ENCODE measurements around the gene OR10D3. TPM values are rescaled to one million over a fixed set of nuclear protein-coding genes. Genes with fewer than 3 reads are reported as not detected.
"Not testable (repeated sequence)": the region's sequence is repeated elsewhere in the genome, so short reads cannot be mapped to it uniquely, and the experiment has no call there.

OR10D3 gene
- polyA plus RNA-seq, 1 experiment: not detected

DNA sequence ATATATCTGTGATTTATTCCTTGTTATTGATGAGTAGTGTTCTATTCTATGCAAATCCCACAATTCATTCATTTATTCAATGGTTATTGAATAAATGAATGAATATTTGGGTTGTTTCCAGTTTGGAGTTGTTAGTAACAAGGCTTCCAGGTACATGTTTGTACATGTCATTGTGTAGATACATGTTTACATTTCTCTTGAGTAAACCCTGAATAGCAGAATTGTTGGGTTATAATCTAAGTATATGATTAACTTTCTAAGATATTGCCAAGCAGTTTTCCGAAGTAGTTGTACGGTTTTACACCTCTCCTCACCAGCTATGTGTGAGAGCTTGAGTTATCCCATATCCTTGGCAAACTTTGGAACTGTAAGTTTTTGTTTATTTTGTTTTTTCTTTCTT lies 39.3 kb downstream of the OR10D3 start:
- no peak overlapping the region for H3K4me3 ChIP-seq (ENCODE audit: low read depth, low read length)
- ChIA-PET POLR2A (no interaction called here), CTCF (no interaction called here)
- H3K27me3 ChIP-seq (ENCODE audit: control insufficient read depth, insufficient read depth, low read length): no peaks in the 10 kb centered on the region
- no peaks in the 10 kb centered on the region for H3K9me3 ChIP-seq (ENCODE audit: control insufficient read depth, insufficient read depth, low read length)
- no peak for DNase-seq (ENCODE audit: low read depth, low spot score)
- TF ChIP-seq, protein P1, sequence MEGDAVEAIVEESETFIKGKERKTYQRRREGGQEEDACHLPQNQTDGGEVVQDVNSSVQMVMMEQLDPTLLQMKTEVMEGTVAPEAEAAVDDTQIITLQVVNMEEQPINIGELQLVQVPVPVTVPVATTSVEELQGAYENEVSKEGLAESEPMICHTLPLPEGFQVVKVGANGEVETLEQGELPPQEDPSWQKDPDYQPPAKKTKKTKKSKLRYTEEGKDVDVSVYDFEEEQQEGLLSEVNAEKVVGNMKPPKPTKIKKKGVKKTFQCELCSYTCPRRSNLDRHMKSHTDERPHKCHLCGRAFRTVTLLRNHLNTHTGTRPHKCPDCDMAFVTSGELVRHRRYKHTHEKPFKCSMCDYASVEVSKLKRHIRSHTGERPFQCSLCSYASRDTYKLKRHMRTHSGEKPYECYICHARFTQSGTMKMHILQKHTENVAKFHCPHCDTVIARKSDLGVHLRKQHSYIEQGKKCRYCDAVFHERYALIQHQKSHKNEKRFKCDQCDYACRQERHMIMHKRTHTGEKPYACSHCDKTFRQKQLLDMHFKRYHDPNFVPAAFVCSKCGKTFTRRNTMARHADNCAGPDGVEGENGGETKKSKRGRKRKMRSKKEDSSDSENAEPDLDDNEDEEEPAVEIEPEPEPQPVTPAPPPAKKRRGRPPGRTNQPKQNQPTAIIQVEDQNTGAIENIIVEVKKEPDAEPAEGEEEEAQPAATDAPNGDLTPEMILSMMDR (IDR thresholded peaks at IDR 0.05; ENCODE audit: low read depth, low read length): no peak
- no peak overlapping the region for H3K27ac ChIP-seq (ENCODE audit: low read depth, low read length)

DNA sequence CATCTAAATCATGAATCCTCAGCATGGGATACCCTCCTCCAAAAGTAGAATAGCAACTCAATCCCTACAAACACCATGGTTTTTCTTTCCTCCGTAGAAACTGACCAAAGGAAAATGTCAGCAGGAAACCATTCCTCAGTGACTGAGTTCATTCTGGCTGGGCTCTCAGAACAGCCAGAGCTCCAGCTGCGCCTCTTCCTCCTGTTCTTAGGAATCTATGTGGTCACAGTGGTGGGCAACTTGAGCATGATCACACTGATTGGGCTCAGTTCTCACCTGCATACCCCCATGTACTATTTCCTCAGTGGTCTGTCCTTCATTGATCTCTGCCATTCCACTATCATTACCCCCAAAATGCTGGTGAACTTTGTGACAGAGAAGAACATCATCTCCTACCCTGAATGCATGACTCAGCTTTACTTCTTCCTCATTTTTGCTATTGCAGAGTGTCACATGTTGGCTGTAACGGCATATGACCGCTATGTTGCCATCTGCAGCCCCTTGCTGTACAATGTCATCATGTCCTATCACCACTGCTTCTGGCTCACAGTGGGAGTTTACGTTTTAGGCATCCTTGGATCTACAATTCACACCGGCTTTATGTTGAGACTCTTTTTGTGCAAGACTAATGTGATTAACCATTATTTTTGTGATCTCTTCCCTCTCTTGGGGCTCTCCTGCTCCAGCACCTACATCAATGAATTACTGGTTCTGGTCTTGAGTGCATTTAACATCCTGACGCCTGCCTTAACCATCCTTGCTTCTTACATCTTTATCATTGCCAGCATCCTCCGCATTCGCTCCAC lies 41.7 kb downstream of the OR10D3 start:
- H3K4me3 ChIP-seq (ENCODE audit: low read depth, low read length); H3K9me3 ChIP-seq (ENCODE audit: control insufficient read depth, insufficient read depth, low read length); H3K27me3 ChIP-seq (ENCODE audit: control insufficient read depth, insufficient read depth, low read length); DNase-seq (ENCODE audit: low read depth, low spot score); POLR2A ChIA-PET; H3K27ac ChIP-seq (ENCODE audit: low read depth, low read length): not testable (repeated sequence)
- CTCF ChIA-PET: interaction anchor here (0.6 kb wide), 1 partner anchor 106 kb away, joined by 6 read pairs; no protein-coding TSS in a partner anchor

DNA sequence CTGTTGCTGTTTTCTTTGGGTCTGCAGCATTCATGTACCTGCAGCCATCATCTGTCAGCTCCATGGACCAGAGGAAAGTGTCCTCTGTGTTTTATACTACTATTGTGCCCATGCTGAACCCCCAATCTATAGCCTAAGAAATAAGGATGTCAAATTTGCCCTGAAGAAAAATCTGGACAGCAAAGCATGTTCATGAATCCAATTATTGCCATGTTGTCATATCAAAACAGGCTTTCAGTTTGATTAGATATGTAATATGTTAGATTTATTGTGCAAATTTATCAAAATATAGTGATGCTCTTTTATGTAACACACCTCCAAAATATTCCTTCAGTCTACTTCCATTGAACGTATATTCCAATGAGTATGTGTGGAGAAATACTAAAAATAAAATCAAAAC lies 42.3 kb downstream of the OR10D3 start:
- no peak overlapping the region for H3K4me3 ChIP-seq (ENCODE audit: low read depth, low read length)
- H3K27ac ChIP-seq (ENCODE audit: low read depth, low read length): no peak overlapping the region
- DNase-seq (ENCODE audit: low read depth, low spot score): no peak
- ChIA-PET CTCF (no interaction called here), POLR2A (no interaction called here)
- no peaks in the 10 kb centered on the region for H3K9me3 ChIP-seq (ENCODE audit: control insufficient read depth, insufficient read depth, low read length)
- TF ChIP-seq, protein P1 (IDR thresholded peaks at IDR 0.05; ENCODE audit: low read depth, low read length): no peak
- no peaks in the 10 kb centered on the region for H3K27me3 ChIP-seq (ENCODE audit: control insufficient read depth, insufficient read depth, low read length)

DNA sequence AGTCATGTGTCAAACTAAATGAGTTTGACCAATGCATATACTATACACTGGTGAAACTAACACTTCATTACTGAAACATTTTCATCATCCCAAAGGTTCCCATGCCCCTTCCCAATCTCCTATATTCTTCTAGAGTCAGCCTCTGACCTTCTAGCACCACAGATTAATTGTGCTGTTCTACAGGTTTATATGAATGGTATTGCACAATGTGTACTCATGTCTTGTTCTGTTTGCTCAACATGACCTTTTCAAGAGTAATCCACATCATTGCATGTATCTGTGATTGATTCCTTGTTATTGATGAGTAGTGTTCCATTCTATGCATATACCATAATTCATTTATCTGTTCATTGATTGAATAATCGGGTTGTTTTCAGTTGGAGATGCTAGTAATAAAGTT lies 50.2 kb downstream of the OR10D3 start:
- H3K27me3 ChIP-seq (ENCODE audit: control insufficient read depth, insufficient read depth, low read length): no peaks in the 10 kb centered on the region
- no peak overlapping the region for H3K27ac ChIP-seq (ENCODE audit: low read depth, low read length)
- no peak overlapping the region for H3K4me3 ChIP-seq (ENCODE audit: low read depth, low read length)
- POLR2A ChIA-PET: no interaction called here
- TF ChIP-seq, protein P1 (IDR thresholded peaks at IDR 0.05; ENCODE audit: low read depth, low read length): no peak
- H3K9me3 ChIP-seq (ENCODE audit: control insufficient read depth, insufficient read depth, low read length): no peaks in the 10 kb centered on the region
- no peak for DNase-seq (ENCODE audit: low read depth, low spot score)
- CTCF ChIA-PET: no interaction called here

Other genes starting within 250 kb of the OR10D3 start
- not detected in 2 replicates for gene OR4D5, start 243.7 kb upstream of the OR10D3 start, polyA plus RNA-seq (2011; rRNA removed)
- gene OR6T1, start 239.5 kb upstream of the OR10D3 start, polyA plus RNA-seq (2011; rRNA removed): not detected in 2 replicates
- not detected in 2 replicates for gene OR10S1, start 205.6 kb upstream of the OR10D3 start, polyA plus RNA-seq (2011; rRNA removed)
- not detected in 2 replicates for gene OR10G6, start 188.2 kb upstream of the OR10D3 start, polyA plus RNA-seq (2011; rRNA removed)
- not detected in 2 replicates for gene OR10G4, start 170.3 kb upstream of the OR10D3 start, polyA plus RNA-seq (2011; rRNA removed)
- not detected in 2 replicates for gene OR10G9, start 160.3 kb upstream of the OR10D3 start, polyA plus RNA-seq (2011; rRNA removed)
- not detected in 2 replicates for gene OR10G8, start 156.5 kb upstream of the OR10D3 start, polyA plus RNA-seq (2011; rRNA removed)
- not detected in 2 replicates for gene OR10G7, start 142.0 kb upstream of the OR10D3 start, polyA plus RNA-seq (2011; rRNA removed)
- gene VWA5A, start 67.9 kb upstream of the OR10D3 start, polyA plus RNA-seq (2011; rRNA removed): 26.9 and 27.9 TPM in 2 replicates
- gene OR8G1, start 57.8 kb downstream of the OR10D3 start, polyA plus RNA-seq (2011; rRNA removed): not detected in 2 replicates
- gene OR8G5, start 73.0 kb downstream of the OR10D3 start, polyA plus RNA-seq (2011; rRNA removed): not detected in 2 replicates
- not detected in 2 replicates for gene OR8D1, start 130.6 kb downstream of the OR10D3 start, polyA plus RNA-seq (2011; rRNA removed)
- gene OR8D2, start 136.9 kb downstream of the OR10D3 start, polyA plus RNA-seq (2011; rRNA removed): not detected in 2 replicates
- gene OR8B2, start 201.2 kb downstream of the OR10D3 start, polyA plus RNA-seq (2011; rRNA removed): not detected in 2 replicates
- not detected in 2 replicates for gene OR8B3, start 215.7 kb downstream of the OR10D3 start, polyA plus RNA-seq (2011; rRNA removed)
- gene OR8B4, start 241.5 kb downstream of the OR10D3 start, polyA plus RNA-seq (2011; rRNA removed): not detected in 2 replicates